HL-60 (cell line): ENCODE results near the gene ATP8B4.
A peak's percentile ranks its signal among the peaks of the same experiment; 100 is the strongest.

Experiments used
- DNase-seq, 2 experiments: peaks; one replicate each; pipeline ENCODE4 v3.0.0-alpha.2; 2010 to 2020; ENCODE audit warnings: low read depth in 1 of 2, low spot score in 1 of 2
- H3K27ac ChIP-seq: fragments of 250-450 bp; sonication (Bioruptor Pico); replicated peaks from 2 replicates; pipeline ENCODE4 v1.5.1; 2020; ENCODE audit warnings: mild to moderate bottlenecking, moderate library complexity
- H3K27me3 ChIP-seq: fragments of 250-450 bp; sonication (Bioruptor Pico); 2 replicates; pipeline ENCODE4 v1.5.1; 2021; ENCODE audit warnings: mild to moderate bottlenecking, moderate library complexity; ENCODE audit not compliant: insufficient read depth, poor library complexity, severe bottlenecking
- H3K4me3 ChIP-seq: replicated peaks from 2 replicates; pipeline ENCODE4 v1.5.1; 2011; ENCODE audit warnings: mild to moderate bottlenecking, control low read depth, low read length; ENCODE audit not compliant: insufficient read depth
- CTCF ChIP-seq: IDR thresholded peaks from one replicate; pipeline ENCODE4 v1.5.1; 2011; ENCODE audit warnings: low read length, control low read depth, inconsistent platforms; ENCODE audit not compliant: insufficient read depth
- GABPA ChIP-seq: IDR thresholded peaks from 2 replicates; pipeline ENCODE4 v1.6.1; 2012; ENCODE audit warnings: low read depth
- POLR2AphosphoS5 ChIP-seq: IDR thresholded peaks from 2 replicates; pipeline ENCODE4 v1.6.1; 2012; ENCODE audit warnings: low read depth
- SPI1 ChIP-seq: IDR thresholded peaks from 2 replicates; pipeline ENCODE4 v1.6.1; 2012; ENCODE audit warnings: low read depth, mild to moderate bottlenecking, borderline replicate concordance
- TF ChIP-seq, protein P1 (sequence below): IDR thresholded peaks from 2 replicates; pipeline ENCODE4 v1.6.1; 2012; ENCODE audit warnings: low read depth; ENCODE audit not compliant: insufficient replicate concordance

ATP8B4 gene

GRCh38 chr15:49842031-49842730 is 276.9 kb downstream of the ATP8B4 start:
- H3K27ac ChIP-seq = no peak overlapping the region
- TF ChIP-seq CTCF (no peak), SPI1 (no peak), POLR2AphosphoS5 (no peak), GABPA (no peak)
- TF ChIP-seq, protein P1, sequence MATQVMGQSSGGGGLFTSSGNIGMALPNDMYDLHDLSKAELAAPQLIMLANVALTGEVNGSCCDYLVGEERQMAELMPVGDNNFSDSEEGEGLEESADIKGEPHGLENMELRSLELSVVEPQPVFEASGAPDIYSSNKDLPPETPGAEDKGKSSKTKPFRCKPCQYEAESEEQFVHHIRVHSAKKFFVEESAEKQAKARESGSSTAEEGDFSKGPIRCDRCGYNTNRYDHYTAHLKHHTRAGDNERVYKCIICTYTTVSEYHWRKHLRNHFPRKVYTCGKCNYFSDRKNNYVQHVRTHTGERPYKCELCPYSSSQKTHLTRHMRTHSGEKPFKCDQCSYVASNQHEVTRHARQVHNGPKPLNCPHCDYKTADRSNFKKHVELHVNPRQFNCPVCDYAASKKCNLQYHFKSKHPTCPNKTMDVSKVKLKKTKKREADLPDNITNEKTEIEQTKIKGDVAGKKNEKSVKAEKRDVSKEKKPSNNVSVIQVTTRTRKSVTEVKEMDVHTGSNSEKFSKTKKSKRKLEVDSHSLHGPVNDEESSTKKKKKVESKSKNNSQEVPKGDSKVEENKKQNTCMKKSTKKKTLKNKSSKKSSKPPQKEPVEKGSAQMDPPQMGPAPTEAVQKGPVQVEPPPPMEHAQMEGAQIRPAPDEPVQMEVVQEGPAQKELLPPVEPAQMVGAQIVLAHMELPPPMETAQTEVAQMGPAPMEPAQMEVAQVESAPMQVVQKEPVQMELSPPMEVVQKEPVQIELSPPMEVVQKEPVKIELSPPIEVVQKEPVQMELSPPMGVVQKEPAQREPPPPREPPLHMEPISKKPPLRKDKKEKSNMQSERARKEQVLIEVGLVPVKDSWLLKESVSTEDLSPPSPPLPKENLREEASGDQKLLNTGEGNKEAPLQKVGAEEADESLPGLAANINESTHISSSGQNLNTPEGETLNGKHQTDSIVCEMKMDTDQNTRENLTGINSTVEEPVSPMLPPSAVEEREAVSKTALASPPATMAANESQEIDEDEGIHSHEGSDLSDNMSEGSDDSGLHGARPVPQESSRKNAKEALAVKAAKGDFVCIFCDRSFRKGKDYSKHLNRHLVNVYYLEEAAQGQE = no peak
- no peak for DNase-seq
- no peaks in the 10 kb centered on the region for H3K27me3 ChIP-seq
- H3K4me3 ChIP-seq = no peak overlapping the region

GRCh38 chr15:49832511-49832910 is 286.5 kb downstream of the ATP8B4 start:
- H3K27ac ChIP-seq = no peak overlapping the region
- H3K27me3 ChIP-seq = no peaks in the 10 kb centered on the region
- no peak; the same call in none of the 2 replicates for TF ChIP-seq POLR2AphosphoS5
- TF ChIP-seq CTCF = peak; percentile 7
- DNase-seq = peak in 1 of 2 experiments; percentile 24
- H3K4me3 ChIP-seq = no peak overlapping the region

DNA sequence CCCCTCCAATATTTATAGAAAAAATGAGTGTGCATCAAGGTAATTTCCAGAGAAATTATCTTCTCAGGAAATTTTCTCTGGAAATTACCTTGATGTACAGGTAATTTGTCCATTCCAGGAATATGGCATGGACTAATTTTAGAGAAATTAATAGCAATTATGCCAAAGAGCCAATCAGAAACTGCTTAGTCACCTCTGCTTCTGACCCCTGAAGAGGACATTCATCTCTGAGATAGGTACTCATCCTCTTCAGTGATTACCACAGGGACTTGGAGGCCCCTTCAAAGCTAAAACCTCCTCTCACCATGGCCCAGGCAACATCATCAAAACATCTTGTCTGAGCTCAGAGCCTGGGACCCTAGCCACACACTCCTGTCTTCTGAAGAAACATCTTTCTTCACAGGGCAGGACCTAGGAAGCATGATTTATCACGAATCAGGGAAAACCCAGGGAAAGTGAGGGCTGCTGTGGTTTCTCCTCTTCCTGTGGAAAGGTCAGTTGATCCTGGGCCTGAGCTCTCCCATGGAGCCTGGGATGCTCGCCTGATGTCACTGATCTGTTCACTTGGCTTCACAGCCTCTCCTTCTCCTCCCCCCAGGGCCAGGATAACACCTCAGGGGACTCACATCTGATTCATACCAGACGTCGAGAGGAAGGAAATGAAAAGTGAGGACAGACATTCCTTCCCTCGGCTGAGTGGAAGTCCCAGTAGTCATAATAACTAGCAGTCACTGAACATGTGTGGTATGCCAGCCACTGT is 287.6 kb downstream of the ATP8B4 start:
- TF ChIP-seq CTCF (no peak), SPI1 (no peak), GABPA (no peak), POLR2AphosphoS5 (peak; percentile 58; the same call in 1 of the 2 replicates)
- TF ChIP-seq, protein P1 = no peak
- H3K4me3 ChIP-seq = no peak overlapping the region
- no peaks in the 10 kb centered on the region for H3K27me3 ChIP-seq
- no peak overlapping the region for H3K27ac ChIP-seq
- DNase-seq = no peak
